HT-29 (cell line): Measurements from ENCODE around the gene TRIM41. TPM values are rescaled to one million over a fixed set of nuclear protein-coding genes. Genes with fewer than 3 reads are reported as not detected.
"Not testable (repeated sequence)": the region's sequence is repeated elsewhere in the genome, so short reads cannot be mapped to it uniquely, and the experiment has no call there.

Source experiments
- DNase-seq: peaks from one replicate; pipeline ENCODE4 v3.0.0-alpha.2; 2015; ENCODE audit warnings: low spot score
- total RNA-seq: library from RNA; depleted of rRNA; stranded (reverse); fragments of >200 nt; shearing (Covaris generic); gene quantifications from 2 replicates; pipeline ENCODE4 v1.2.3, GENCODE V29; 2014

The TRIM41 gene
- total RNA-seq, 1 experiment from 2014 or later: 37.9 TPM

GRCh38 chr5:181210148-181210547 is 12.9 kb upstream of the TRIM41 start:
- DNase-seq: not testable (repeated sequence)

- DNase-seq: not testable (repeated sequence)
Observed at GRCh38 chr5:181210698-181211097, 12.4 kb upstream of the TRIM41 start.

- DNase-seq: no peak
Observed at GRCh38 chr5:181211208-181211607, 11.9 kb upstream of the TRIM41 start.

- no peak for DNase-seq
Observed at GRCh38 chr5:181212080-181212479, 11.0 kb upstream of the TRIM41 start.

- no peak for DNase-seq
Observed at GRCh38 chr5:181212934-181213333, 10.1 kb upstream of the TRIM41 start.

- DNase-seq: not testable (repeated sequence)
Observed at GRCh38 chr5:181214249-181214648, 8.8 kb upstream of the TRIM41 start.

- peak; percentile 31 for DNase-seq
Observed at GRCh38 chr5:181215997-181216989, 6.8 kb upstream of the TRIM41 start.

GRCh38 chr5:181217111-181217802 is 5.8 kb upstream of the TRIM41 start:
- DNase-seq: peak; percentile 64

- no peak for DNase-seq
Observed at GRCh38 chr5:181217803-181218062, 5.3 kb upstream of the TRIM41 start.

GRCh38 chr5:181218795-181219124 is 4.3 kb upstream of the TRIM41 start:
- no peak for DNase-seq

- DNase-seq: no peak
Observed at GRCh38 chr5:181219262-181220177, 3.6 kb upstream of the TRIM41 start.

- DNase-seq: no peak
Observed at GRCh38 chr5:181220178-181220515, 2.9 kb upstream of the TRIM41 start.

GRCh38 chr5:181221105-181221791 is 1.8 kb upstream of the TRIM41 start:
- DNase-seq: no peak

- DNase-seq: peak; percentile 98
Observed at GRCh38 chr5:181221792-181222629, 1.1 kb upstream of the TRIM41 start.

- peak; percentile 76 for DNase-seq
Observed at GRCh38 chr5:181222630-181223057, 437 bp upstream of the TRIM41 start.

GRCh38 chr5:181223729-181224389 is 778 bp downstream of the TRIM41 start:
- no peak for DNase-seq

GRCh38 chr5:181224390-181225229 is 1.5 kb downstream of the TRIM41 start:
- DNase-seq: no peak

- DNase-seq: no peak
Observed at GRCh38 chr5:181229996-181230395, 6.9 kb downstream of the TRIM41 start.

- DNase-seq: no peak
Observed at GRCh38 chr5:181230551-181230950, 7.5 kb downstream of the TRIM41 start.
